Activated CD8-positive, alpha-beta memory T cell treated with anti-CD3 and anti-CD28 coated beads, Interleukin-2, amount 10 ng/mL, durations not matched to agents 7 days and 5 days (primary cell): ENCODE data around the gene KREMEN2. TPM values are rescaled to one million over a fixed set of nuclear protein-coding genes. Genes with fewer than 3 reads are reported as not detected.
A peak's percentile ranks its signal among the peaks of the same experiment; 100 is the strongest.

ENCODE experiments used
- ATAC-seq: fragments of 150-1000 bp; cut with Tn5 transposase; one replicate; pipeline ENCODE4 v1.10.0; 2021; ENCODE audit warnings: moderate library complexity
- CTCF ChIA-PET: fragments of 350-600 bp; sonication (Branson Sonifier 250); formaldehyde crosslinking; loops from one replicate; lab custom pipeline; 2021; ENCODE audit warnings: antibody characterized with exemption; lab: Charles Lee
- DNase-seq: peaks from one replicate; pipeline ENCODE4 v3.0.0-alpha.2; 2020
- H3K27ac Mint-ChIP-seq: one replicate; pipeline ENCODE4 v1.8.0; 2021; ENCODE audit warnings: mild to moderate bottlenecking, mixed read lengths
- H3K27me3 Mint-ChIP-seq: one replicate; pipeline ENCODE4 v1.8.0; 2021; ENCODE audit warnings: mixed read lengths
- H3K36me3 Mint-ChIP-seq: one replicate; pipeline ENCODE4 v1.8.0; 2021; ENCODE audit warnings: mild to moderate bottlenecking, mixed read lengths
- H3K4me1 Mint-ChIP-seq: one replicate; pipeline ENCODE4 v1.8.0; 2021; ENCODE audit warnings: mixed read lengths
- H3K4me3 Mint-ChIP-seq: one replicate; pipeline ENCODE4 v1.8.0; 2021; ENCODE audit warnings: mild to moderate bottlenecking, moderate library complexity, mixed read lengths
- H3K9me3 Mint-ChIP-seq: one replicate; pipeline ENCODE4 v1.8.0; 2022; ENCODE audit warnings: low read depth, mixed read lengths
- total RNA-seq, 2 experiments: library from RNA; stranded (reverse); gene quantifications; one replicate each; pipeline ENCODE4 v1.2.3, GENCODE V29; 2021

Gene KREMEN2
- total RNA-seq, 2 experiments from 2014 or later, result 0.35 to 0.40 TPM

DNA sequence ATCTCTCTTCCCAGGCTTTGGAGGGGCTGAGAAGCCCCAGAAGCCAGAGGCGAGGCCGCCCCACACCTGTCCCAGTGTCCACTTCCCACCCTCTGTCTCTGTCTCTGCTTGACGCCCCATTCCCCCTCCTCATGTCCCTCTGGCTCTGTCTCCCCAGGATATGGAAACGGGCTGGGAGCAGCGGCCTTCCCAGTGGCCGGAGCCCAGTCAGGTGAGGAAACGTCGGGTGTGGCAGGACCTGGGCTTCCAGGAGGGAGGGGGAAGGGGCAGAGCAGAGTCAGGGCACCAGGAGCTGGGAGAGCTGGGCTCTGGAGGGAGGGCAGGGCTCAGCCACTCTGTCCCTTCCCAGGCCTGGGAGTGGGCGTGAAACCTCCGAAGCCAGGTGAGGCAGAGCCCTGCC is 26.8 kb downstream of the KREMEN2 start:
- CTCF ChIA-PET, result no interaction called here

DNA sequence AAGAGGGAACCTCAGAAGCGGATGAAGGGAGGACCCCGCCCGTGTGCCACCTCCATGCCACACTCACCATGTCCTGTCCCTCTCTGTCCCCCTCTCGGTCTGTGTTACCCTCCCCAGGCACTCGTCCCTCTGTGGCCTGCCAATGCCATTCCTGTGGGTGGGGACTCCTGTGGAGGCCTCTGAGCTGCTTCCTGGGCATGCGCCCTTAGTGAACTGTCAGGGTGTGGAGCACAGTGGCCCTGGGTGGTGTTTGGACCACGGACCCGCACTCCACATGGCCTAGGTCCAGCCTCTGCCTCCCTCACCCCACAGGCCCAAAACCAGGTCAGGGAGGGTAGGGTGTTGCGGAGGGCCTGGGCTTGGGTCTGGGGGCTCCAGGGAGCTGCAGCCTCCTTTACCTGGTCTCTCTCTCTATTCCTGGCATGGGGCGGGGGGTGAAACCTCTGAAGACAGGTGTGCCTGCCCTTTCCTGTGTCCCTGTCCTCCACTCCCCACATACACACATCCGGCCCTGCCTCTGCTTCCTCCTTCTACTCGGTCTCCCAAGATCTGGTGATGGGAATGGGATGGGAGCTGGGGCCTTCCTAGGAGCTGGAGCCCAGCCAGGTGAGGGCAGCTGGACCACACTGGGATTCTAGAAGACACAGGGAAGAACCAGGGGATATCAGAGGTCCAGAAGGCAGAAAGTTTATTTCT is 27.6 kb downstream of the KREMEN2 start:
- peaks cover 4% of the 10 kb centered on the region for H3K27me3 Mint-ChIP-seq
- H3K9me3 Mint-ChIP-seq, result no peaks in the 10 kb centered on the region
- no peak overlapping the region for H3K4me3 Mint-ChIP-seq
- H3K4me1 Mint-ChIP-seq, result no peaks in the 10 kb centered on the region
- DNase-seq, result no peak
- CTCF ChIA-PET, result no interaction called here
- H3K36me3 Mint-ChIP-seq, result no peaks in the 10 kb centered on the region
- ATAC-seq, result no peak
- no peak overlapping the region for H3K27ac Mint-ChIP-seq

More for the DNA sequence above, 26.8 kb downstream of the KREMEN2 start:
- H3K27ac Mint-ChIP-seq, result no peak overlapping the region
- H3K27me3 Mint-ChIP-seq, result peaks cover 4% of the 10 kb centered on the region
- no peaks in the 10 kb centered on the region for H3K4me1 Mint-ChIP-seq
- no peaks in the 10 kb centered on the region for H3K36me3 Mint-ChIP-seq
- H3K9me3 Mint-ChIP-seq, result no peaks in the 10 kb centered on the region
- ATAC-seq (no peak), DNase-seq (no peak)
- no peak overlapping the region for H3K4me3 Mint-ChIP-seq

DNA sequence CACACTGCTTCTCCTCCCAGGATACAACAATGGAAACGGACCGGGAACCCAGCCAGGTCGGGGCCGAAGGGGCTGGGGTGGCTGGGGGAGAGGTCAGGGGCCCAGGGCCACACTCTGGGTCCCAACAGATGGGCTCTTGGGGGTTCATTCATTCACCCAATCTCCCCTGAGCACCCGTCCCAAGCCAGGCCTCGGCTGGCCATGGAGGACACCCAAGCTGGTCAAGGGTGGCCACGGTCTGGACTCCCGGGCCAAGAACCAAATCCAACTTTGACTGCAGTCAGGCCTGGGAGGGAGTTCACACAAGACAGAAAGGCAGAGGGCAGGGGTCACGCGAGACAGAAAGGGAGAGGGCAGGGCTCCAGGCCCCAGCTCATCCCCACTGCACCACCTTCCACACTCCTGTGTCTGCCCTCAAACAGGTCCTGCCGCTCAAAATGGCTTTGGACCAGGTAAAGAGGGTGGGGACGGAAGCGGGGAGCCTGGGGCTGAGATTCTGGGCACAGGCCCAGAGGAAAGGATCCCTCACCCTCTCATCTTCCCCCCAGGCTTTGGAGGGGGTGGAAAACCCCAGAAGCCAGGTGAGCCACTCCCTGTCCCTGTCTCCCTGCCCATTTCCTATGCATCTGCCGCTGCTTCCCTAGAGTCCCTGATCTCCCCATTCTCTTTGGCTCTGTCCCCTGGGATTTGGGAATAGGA is 28.5 kb downstream of the KREMEN2 start:
- no peak overlapping the region for H3K4me3 Mint-ChIP-seq
- H3K9me3 Mint-ChIP-seq, result no peaks in the 10 kb centered on the region
- CTCF ChIA-PET, result no interaction called here
- no peaks in the 10 kb centered on the region for H3K36me3 Mint-ChIP-seq
- DNase-seq, result no peak
- H3K27me3 Mint-ChIP-seq, result peaks cover 4% of the 10 kb centered on the region
- no peaks in the 10 kb centered on the region for H3K4me1 Mint-ChIP-seq
- no peak overlapping the region for H3K27ac Mint-ChIP-seq
- ATAC-seq, result no peak

DNA sequence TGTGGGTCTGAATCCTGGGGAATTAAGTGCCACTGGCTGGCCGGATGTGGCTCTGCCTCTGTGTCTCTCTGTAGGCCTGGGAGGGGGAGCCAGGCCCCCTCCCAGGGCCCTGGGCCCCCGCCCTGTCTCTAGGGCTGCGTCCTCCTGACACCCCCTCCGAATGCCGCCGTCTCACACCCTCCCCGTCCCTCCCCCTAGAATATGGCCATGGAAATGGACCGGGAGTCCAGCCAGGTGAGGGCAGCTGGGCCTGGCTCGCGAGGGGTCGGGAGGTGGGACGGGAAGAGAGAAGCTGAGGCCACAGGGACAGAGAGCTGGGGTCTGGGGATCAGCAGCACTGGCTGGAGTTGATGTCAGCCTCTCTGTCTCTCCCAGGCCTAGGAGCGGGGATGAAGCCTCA is 32.2 kb downstream of the KREMEN2 start:
- no peak for ATAC-seq
- no peaks in the 10 kb centered on the region for H3K9me3 Mint-ChIP-seq
- no peak overlapping the region for H3K4me3 Mint-ChIP-seq
- peaks cover 7% of the 10 kb centered on the region for H3K27me3 Mint-ChIP-seq
- no peaks in the 10 kb centered on the region for H3K36me3 Mint-ChIP-seq
- H3K27ac Mint-ChIP-seq, result no peak overlapping the region
- H3K4me1 Mint-ChIP-seq, result no peaks in the 10 kb centered on the region
- CTCF ChIA-PET, result interaction anchor here (19.2 kb wide), 1 partner anchor 31 kb away, joined by 370 read pairs; the partner anchor contains the start of genes HCFC1R1, THOC6 and TNFRSF12A
- no peak for DNase-seq

DNA sequence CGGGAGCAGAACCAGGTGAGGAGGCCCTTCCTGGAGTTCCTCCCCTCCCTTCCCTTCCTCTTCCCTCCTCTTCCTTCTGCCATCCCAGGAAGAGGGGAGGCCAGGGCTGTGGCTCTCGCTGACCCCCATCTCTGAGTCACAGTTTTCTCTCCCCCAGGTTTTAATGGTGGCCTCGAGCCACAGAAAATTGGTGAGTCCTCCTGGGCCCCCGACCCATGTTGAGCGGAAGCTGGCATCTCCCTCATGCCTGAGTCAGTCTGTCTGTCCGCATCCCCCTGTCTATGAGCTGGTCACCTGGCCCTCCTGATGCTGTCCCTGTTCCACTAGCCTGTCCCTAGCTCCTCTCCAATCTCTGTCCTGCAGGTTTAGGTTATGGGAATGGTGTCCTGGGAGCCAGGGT is 35.9 kb downstream of the KREMEN2 start:
- no peak for ATAC-seq

DNA sequence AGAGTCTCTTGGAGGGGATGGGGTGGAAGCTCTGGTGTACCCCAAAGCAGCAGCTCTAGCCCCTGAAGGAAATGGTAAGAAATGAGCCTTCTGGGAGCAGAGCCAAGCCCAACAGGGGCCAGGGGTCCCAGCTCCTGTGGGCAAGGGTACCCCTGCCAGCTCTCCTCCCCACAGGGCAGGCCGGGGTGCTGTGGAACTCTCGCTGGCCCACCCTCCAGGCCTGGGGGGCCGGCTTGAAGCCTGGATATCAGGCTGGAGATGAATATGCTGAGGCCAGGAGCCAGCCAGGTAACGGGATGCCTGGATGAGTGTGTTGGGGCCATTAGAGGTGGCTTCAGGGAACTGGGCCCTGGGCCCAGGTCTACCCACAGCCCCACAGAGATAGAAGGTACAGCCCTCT is 36.5 kb downstream of the KREMEN2 start:
- Mint-ChIP-seq H3K27me3 (peaks cover 14% of the 10 kb centered on the region), H3K4me3 (no peak overlapping the region), H3K27ac (no peak overlapping the region), H3K9me3 (no peaks in the 10 kb centered on the region), H3K36me3 (no peaks in the 10 kb centered on the region), H3K4me1 (peaks cover 9% of the 10 kb centered on the region)
- DNase-seq (no peak), ATAC-seq (no peak)
- CTCF ChIA-PET, result interaction anchor here (19.2 kb wide), 1 partner anchor 26 kb away, joined by 370 read pairs; the partner anchor contains the start of genes HCFC1R1, THOC6 and TNFRSF12A

More for the DNA sequence above, 35.9 kb downstream of the KREMEN2 start:
- Mint-ChIP-seq H3K36me3 (no peaks in the 10 kb centered on the region), H3K4me3 (no peak overlapping the region), H3K27ac (no peak overlapping the region), H3K4me1 (peaks cover 8% of the 10 kb centered on the region), H3K9me3 (no peaks in the 10 kb centered on the region), H3K27me3 (peaks cover 12% of the 10 kb centered on the region)
- DNase-seq, result no peak
- CTCF ChIA-PET, result interaction anchor here (19.2 kb wide), 1 partner anchor 27 kb away, joined by 370 read pairs; the partner anchor contains the start of genes HCFC1R1, THOC6 and TNFRSF12A

DNA sequence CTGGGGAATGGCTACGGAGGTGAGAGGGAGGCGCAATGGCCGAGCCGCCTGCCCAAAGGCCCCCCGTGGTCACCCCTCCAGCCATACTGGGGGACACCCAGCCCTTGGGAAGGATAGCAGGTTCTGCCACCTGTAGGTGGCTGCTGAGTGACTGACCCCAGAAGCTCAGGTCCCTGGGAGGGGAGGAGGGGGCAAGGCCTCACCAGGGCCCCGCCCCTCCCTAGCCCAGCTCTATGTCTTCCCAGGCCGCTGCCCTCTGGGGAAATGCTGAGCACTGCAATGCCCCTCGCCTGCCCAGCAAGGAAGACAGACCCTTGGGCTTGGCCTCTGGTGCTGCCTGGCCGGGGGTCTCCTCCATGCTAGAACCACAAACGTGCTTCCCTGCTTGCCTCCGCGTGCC is 37.2 kb downstream of the KREMEN2 start:
- Mint-ChIP-seq H3K4me1 (peaks cover 9% of the 10 kb centered on the region), H3K27me3 (peaks cover 20% of the 10 kb centered on the region), H3K4me3 (no peak overlapping the region), H3K9me3 (no peaks in the 10 kb centered on the region), H3K27ac (no peak overlapping the region), H3K36me3 (no peaks in the 10 kb centered on the region)
- ATAC-seq (no peak), DNase-seq (no peak)
- CTCF ChIA-PET, result interaction anchor here (1.4 to 19.2 kb wide), 2 partner anchors 26 to 57 kb away, joined by 5 to 370 read pairs; partner anchors contain the start of genes HCFC1R1, THOC6 and TNFRSF12A

DNA sequence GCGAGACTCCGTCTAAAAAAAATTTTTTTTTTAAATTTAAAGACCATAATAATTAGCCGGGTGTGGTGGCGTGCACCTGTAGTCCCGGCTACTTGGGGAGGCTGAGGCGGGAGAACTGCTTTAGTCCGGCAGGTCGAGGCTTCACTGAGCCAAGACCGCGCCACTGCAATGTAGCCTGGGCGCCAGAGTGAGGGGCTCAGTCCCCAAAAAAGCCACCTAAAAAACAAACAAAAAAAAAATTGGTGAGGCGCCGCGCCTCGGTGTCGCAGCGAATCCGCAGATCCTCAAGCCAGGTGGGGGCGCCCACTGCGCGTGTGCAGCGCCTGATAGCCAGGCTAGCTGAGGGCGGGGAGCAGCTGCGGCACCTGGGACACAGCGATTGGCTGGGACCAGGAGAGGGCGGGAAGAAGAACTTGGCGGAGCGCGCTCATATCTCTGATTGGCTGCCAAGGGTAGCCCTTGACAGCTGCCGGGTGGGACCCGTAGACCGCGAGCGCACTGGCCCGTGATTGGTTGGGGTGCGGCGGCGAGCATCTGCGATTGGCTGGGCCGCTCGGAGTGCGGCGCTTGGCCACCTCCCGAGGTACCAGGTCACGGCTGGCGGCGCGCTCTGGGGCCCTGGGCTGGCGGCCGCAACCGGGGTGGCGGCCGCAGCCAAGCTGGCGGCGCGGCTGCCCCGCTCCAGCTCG is 39.7 kb downstream of the KREMEN2 start:
- CTCF ChIA-PET, result interaction anchor here (0.5 to 19.2 kb wide), 27 partner anchors 8 to 164 kb away, joined by 3 to 370 read pairs (median 4); partner anchors contain the start of genes HCFC1R1, IL32, KREMEN2 and PKMYT1
- Mint-ChIP-seq H3K27ac (no peak overlapping the region), H3K4me1 (peaks cover 31% of the 10 kb centered on the region), H3K27me3 (peaks cover 33% of the 10 kb centered on the region), H3K9me3 (no peaks in the 10 kb centered on the region), H3K4me3 (peak overlapping the region; percentile 45), H3K36me3 (no peaks in the 10 kb centered on the region)
- peak; percentile 99 for ATAC-seq
- peak; percentile 99 for DNase-seq

DNA sequence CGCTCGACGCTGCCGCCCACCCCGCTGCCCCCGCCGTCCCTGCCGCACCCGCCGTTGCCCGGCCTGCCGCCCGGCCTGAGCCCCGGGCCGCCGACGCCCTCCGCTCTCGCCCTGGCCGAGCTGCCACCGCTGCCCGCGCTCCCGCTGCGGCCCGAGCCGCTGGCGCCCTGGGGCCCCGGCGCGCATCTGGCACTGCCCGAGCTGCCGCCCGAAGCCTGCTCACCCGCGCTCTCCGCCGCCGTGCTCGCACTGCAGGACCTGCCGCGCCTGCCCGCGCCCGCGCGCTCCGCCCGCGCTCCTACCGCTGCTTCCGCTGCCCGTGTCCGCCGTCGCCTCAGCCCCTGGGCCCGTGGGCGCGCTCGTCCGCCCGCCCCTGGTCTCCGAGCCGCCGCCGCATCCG is 40.2 kb downstream of the KREMEN2 start:
- Mint-ChIP-seq H3K4me3 (no peak overlapping the region), H3K9me3 (no peaks in the 10 kb centered on the region), H3K27me3 (peaks cover 29% of the 10 kb centered on the region), H3K36me3 (no peaks in the 10 kb centered on the region), H3K27ac (no peak overlapping the region), H3K4me1 (peaks cover 33% of the 10 kb centered on the region)
- CTCF ChIA-PET, result interaction anchor here (0.5 to 19.2 kb wide), 26 partner anchors 8 to 163 kb away, joined by 3 to 370 read pairs (median 4); partner anchors contain the start of genes HCFC1R1, IL32, KREMEN2 and PKMYT1
- peak; percentile 10 for ATAC-seq
- no peak for DNase-seq

DNA sequence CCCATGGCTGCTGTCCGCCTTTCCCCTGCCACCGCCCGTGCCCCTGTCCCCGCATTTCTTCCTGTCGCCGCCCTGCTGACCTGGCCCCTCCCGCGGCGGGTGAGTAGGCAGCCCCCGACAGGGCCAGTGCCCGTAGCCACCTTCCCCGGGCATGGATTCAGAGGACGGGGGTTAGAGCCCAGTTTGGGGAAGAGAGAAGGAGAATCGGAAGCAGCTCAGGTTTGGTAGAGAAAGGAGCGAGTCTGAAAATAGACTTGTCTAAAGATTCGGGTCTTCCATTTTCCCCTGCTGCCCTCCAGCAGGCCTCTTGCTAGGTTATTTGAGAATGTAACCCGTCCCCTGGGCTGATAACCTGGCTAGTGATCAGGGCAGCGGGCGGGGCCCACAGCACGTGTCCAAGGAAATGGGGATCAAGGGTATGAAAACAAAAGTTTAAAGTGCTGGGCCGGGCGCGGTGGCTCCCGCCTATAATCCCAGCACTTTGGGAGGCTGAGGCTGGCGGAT is 40.8 kb downstream of the KREMEN2 start:
- CTCF ChIA-PET, result interaction anchor here (1.4 to 19.2 kb wide), 6 partner anchors 10 to 125 kb away, joined by 3 to 370 read pairs (median 8); partner anchors contain the start of genes HCFC1R1, KREMEN2, THOC6 and TNFRSF12A
- Mint-ChIP-seq H3K36me3 (no peaks in the 10 kb centered on the region), H3K27me3 (peaks cover 29% of the 10 kb centered on the region), H3K9me3 (no peaks in the 10 kb centered on the region), H3K27ac (no peak overlapping the region), H3K4me3 (peak overlapping the region; percentile 51), H3K4me1 (peaks cover 33% of the 10 kb centered on the region)
- ATAC-seq (no peak), DNase-seq (no peak)

DNA sequence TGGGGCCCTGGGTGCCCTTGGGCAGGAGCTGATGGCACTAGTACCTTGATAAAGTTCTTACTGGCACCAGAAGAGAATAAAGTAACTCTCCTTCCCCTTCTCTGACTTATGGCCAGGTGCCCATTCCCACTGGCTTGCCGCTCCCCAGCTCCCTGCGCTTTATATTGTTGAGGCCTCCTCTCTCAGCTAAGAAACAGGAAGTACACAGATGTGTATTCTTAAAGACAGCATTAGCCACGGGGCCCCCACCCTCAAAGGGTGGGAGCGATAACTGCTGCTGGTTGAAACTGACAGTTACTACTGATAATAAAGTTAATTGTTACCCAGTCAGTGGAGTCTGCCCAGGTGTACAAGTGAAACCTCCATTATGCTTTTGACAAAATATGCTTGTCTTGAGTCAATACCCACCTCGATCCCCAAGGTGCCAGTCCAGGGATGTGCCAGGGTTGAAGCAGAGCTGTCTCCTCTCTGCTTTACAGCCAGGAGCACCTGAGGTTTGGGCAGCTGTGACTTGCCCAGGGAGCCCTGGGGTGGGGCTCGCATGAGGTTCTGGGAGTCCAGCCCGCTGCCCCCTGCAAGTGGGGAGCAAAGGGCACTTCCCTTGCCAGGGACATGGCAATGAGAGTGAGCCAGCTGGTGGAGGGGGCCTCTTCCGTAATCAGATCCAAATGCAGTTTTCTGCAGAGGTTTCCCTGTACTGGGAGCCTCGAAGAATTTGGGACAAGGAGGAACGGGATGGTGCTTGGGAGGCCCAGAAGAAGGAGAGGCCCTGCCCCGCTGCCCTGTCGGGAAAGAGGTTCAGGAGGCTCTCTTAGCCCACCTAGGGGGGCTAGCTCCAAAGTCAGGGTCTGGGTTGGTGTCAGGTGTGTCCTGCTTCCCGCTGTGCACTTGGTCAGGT is 43.2 kb downstream of the KREMEN2 start:
- H3K36me3 Mint-ChIP-seq, result no peaks in the 10 kb centered on the region
- H3K4me1 Mint-ChIP-seq, result peaks cover 33% of the 10 kb centered on the region
- no peak overlapping the region for H3K4me3 Mint-ChIP-seq
- H3K27ac Mint-ChIP-seq, result no peak overlapping the region
- CTCF ChIA-PET, result interaction anchor here (2.4 to 19.2 kb wide), 3 partner anchors 20 to 122 kb away, joined by 10 to 370 read pairs (median 12); partner anchors contain the start of genes HCFC1R1, THOC6 and TNFRSF12A
- peaks cover 36% of the 10 kb centered on the region for H3K27me3 Mint-ChIP-seq
- no peak for DNase-seq
- H3K9me3 Mint-ChIP-seq, result no peaks in the 10 kb centered on the region
- ATAC-seq, result no peak
